Spinal cord (tissue), 10 donors: ENCODE results near the gene CTCFL. TPM values are rescaled to one million over a fixed set of nuclear protein-coding genes. Genes with fewer than 3 reads are reported as not detected.
"Not testable (repeated sequence)": the region's sequence is repeated elsewhere in the genome, so short reads cannot be mapped to it uniquely, and the experiment has no call there.

Experiments used
- DNase-seq, 6 donors: peaks; one replicate each; pipeline versions ENCODE4 v3.0.0 to v3.0.0-alpha.2; 2013 to 2015; ENCODE audit warnings: low spot score in 6 of 6, low read depth in 4 of 6
- H3K27ac ChIP-seq: one replicate; pipeline ENCODE4 v1.5.1; 2013; ENCODE audit warnings: low read depth, low read length, control low read depth
- H3K27me3 ChIP-seq: one replicate; pipeline ENCODE4 v1.6.1; 2013; ENCODE audit warnings: low read length; ENCODE audit not compliant: control insufficient read depth, insufficient read depth
- H3K36me3 ChIP-seq: one replicate; pipeline ENCODE4 v1.6.1; 2013; ENCODE audit warnings: low read length; ENCODE audit not compliant: control insufficient read depth, insufficient read depth
- H3K4me1 ChIP-seq: one replicate; pipeline ENCODE4 v1.6.1; 2013; ENCODE audit warnings: low read length; ENCODE audit not compliant: control insufficient read depth, insufficient read depth
- H3K4me3 ChIP-seq: one replicate; pipeline ENCODE4 v1.5.1; 2013; ENCODE audit warnings: low read depth, low read length, control low read depth
- H3K9me3 ChIP-seq: one replicate; pipeline ENCODE4 v1.6.1; 2013; ENCODE audit warnings: low read length; ENCODE audit not compliant: control insufficient read depth, insufficient read depth
- WGBS: methylation state at CpG from one replicate; pipeline ENCODE4 v1.1.5; 2013; ENCODE audit warnings: missing lambda C conversion rate; ENCODE audit not compliant: insufficient coverage; 5-methylcytosine and 5-hydroxymethylcytosine counted together
- polyA plus RNA-seq, 2 donors: library from polyadenylated mRNA; unstranded; fragments of 120-200 nt; gene quantifications; one replicate each; pipeline ENCODE4 v1.2.1, GENCODE V29; 2013; ENCODE audit not compliant: insufficient read length in 2 of 2
- total RNA-seq, 2 donors: library from RNA; depleted of rRNA in 1 of 2; stranded (reverse); fragments of 120-200 nt in 1 of 2; fragments of >200 nt in 1 of 2; gene quantifications; one replicate each; pipeline versions ENCODE4 v1.2.3 to v1.2.4, GENCODE V29; 2013 to 2014
- donor health status: healthy.

CTCFL gene
- total and polyA plus RNA-seq, 4 donors, result 0.20 to 0.28 (median 0.25) TPM

DNA sequence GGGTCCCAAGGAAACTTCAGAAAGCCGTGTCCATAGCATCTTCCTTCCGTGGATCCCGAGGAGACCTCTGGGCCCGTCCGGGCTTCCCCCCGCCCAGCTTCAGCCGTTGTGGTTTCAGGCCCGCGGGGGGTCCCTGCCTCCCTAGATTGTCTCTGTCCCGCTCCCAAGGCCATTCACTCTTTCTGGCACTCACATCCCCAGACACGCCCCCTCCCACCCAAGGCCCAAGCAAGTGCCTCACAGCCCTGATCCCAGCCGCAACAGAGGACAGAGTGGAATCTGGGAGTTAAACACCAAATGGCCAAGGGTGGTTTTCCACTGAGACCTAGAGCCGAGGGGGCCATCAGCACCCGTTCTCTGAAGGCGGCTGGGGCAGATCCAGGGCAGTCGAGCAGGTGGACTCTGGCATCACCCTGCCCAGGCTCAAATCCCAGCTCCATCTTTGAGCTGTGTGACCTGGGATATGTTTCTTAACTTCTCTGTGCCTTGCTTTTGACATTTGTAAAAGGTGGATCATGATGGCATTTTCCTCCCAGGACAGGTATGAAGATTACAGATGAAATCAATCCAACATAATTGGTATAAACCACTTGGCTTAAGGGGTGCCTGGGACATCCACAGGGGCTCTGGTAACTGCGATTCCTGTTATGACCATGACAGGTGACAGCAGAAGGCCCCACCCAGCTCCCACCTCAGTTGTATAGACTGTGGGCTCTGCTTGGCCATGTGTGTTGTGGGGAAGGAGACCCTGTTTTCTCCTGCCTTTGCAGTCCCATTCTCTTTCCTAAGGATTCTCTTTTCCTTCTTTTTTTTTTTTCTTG lies 48.1 kb downstream of the CTCFL start:
- Histone ChIP-seq H3K36me3 (no peaks in the 10 kb centered on the region), H3K9me3 (peaks cover 1% of the 10 kb centered on the region), H3K4me3 (no peak overlapping the region), H3K27ac (no peak overlapping the region), H3K4me1 (peaks cover 13% of the 10 kb centered on the region), H3K27me3 (peaks cover 6% of the 10 kb centered on the region)
- WGBS, result 32% methylated on average over 13 of the region's 17 CpGs
- no peak for DNase-seq

DNA sequence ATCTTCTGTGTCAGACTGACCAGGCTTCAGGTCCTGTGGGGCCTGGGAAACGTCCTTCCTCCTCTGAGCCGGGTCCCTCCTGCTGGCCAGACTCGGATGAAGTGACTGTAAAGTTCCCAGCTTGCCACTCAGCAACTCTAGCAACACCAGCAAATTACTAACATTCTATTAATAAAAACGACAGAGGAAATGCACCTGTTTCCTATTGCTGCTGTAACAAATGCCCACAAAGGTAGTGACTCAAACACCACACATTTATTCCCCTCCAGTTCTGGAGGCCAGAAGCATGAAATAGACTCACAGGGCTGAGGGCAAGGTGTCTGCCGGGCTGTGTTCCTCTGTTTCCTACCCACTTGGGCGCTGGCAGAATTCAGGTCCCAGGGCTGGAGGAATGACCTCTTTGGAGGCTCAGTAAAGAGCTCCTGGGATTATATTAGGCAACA lies 48.8 kb downstream of the CTCFL start:
- no peak overlapping the region for H3K27ac ChIP-seq
- no peaks in the 10 kb centered on the region for H3K36me3 ChIP-seq
- peaks cover 6% of the 10 kb centered on the region for H3K27me3 ChIP-seq
- peaks cover 9% of the 10 kb centered on the region for H3K4me1 ChIP-seq
- H3K4me3 ChIP-seq, result no peak overlapping the region
- 63% methylated on average over 6 of the region's 6 CpGs for WGBS
- DNase-seq, result no peak
- H3K9me3 ChIP-seq, result peaks cover 1% of the 10 kb centered on the region

DNA sequence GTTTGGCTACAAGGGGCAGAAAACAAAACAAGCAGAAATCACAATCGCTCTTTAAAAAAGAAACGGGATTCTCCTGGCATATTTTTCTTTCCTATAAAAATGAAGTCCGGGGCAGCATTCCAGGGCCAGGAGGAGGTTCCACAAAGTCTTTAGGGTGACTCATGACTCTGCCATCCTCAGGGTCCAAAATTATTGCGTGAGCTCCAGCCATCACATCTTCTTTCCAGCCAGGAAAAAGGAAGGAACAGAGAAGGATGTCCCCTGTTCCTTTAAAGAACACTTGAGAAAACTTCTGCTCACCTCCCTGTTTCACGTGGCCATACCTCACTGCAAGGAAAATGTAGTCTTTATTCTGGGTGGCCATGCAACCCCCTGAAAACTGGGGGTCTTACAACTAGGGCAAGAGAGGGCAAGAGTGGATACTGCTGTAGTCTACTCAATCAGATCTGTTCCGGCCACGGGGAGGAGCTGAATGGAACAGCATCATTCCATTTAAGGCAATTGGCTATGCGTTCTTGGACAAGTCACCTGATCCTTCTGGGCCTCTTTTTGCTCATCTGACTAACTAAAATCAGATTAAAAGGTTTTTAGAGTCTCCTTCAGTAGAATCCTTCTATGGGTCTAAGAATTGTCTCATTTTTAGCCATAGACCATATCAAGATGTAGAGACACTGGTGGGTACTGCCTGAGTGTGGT lies 49.4 kb downstream of the CTCFL start:
- DNase-seq, result no peak

DNA sequence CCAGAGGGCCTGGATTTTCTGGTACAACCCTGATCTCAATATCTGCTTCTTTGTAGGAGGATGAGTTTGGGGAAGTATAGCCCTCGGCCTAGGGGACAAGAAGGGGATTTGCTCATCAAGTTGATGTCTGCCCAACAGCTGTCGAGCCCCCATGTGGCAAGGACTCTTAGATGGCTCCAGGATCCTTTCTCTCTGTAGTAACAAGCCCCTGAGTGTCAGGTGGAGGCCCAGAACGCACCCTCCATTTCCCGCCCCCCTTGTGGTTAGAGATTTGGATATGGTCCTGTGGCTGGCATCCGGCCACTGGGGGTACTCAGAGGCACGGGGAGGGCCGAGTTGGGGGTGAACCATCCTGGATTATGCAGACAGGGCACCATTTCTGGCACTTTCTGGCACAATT lies 50.1 kb downstream of the CTCFL start:
- peaks cover 13% of the 10 kb centered on the region for H3K4me1 ChIP-seq
- peaks cover 1% of the 10 kb centered on the region for H3K9me3 ChIP-seq
- no peaks in the 10 kb centered on the region for H3K36me3 ChIP-seq
- 83% methylated on average over 6 of the region's 7 CpGs for WGBS
- peaks cover 6% of the 10 kb centered on the region for H3K27me3 ChIP-seq
- no peak overlapping the region for H3K4me3 ChIP-seq
- no peak overlapping the region for H3K27ac ChIP-seq
- DNase-seq, result no peak

More for the DNA sequence above, 49.4 kb downstream of the CTCFL start:
- Histone ChIP-seq H3K27ac (no peak overlapping the region), H3K27me3 (peaks cover 6% of the 10 kb centered on the region), H3K36me3 (no peaks in the 10 kb centered on the region), H3K9me3 (peaks cover 1% of the 10 kb centered on the region), H3K4me1 (peaks cover 12% of the 10 kb centered on the region), H3K4me3 (no peak overlapping the region)
- 85% methylated on average over 4 of the region's 8 CpGs for whole genome bisulfite sequencing

DNA sequence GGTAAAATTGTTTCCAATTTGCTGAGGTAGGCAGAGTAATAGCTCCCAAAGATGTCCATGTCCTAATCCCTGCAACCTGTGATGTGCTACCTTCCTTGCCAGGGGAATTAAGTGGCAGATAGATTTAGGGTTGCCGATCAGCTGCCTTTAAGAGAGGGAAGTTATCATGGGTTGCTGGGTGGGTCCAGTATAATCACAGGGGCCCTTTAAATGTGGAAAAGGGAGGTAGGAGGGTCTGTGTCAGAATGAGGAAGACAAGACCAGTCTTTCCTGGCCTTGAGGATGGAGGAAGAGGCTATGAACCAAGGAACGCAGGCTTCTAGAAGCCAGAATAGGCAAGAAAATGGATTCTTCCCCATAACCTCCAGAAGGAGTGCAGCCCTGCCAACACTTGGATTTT lies 50.7 kb downstream of the CTCFL start:
- Histone ChIP-seq H3K27ac (no peak overlapping the region), H3K4me3 (no peak overlapping the region), H3K36me3 (no peaks in the 10 kb centered on the region), H3K4me1 (peaks cover 13% of the 10 kb centered on the region), H3K27me3 (peaks cover 6% of the 10 kb centered on the region), H3K9me3 (peaks cover 1% of the 10 kb centered on the region)
- 91% methylated on average over 1 of the region's 2 CpGs for WGBS
- no peak for DNase-seq

DNA sequence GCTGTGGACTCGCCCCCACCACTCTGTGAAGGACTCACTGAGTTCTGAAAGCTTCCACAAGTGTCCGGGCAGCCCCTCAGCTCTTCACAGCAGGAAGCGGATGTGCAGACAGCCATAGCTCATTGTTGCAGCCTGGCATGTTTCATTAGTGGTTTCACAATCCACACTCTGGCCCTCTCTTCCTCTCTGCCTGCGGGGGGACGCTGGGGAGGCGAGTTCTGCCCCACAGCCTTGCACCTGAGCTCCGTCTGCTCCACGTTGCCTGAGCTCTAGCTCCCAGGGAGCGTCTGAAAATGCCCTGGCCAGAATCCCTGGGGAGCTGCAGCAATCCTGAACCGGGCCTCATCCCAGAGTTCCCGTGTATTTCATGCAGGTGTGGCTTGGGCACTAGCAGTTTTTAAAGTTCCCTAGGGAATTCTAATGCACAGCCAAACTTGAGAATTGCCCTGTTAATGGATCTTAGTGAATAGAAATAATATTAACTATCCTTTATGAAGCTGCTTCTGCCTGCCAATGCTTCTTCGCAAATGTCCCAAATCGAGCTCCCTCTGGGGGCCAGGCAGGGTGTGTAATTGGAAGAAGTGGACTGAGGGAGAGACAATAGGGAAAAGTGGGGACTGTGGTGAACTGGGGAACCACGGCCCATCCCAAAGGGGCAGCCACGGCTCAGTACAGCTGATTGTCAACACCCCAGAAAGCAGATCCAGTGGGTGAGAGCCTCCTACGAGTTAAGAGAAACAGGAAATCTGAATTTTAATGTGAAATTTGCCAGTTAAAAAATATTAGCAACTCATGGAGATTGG lies 51.5 kb downstream of the CTCFL start:
- Histone ChIP-seq H3K36me3 (no peaks in the 10 kb centered on the region), H3K27me3 (peaks cover 6% of the 10 kb centered on the region), H3K4me1 (peaks cover 13% of the 10 kb centered on the region), H3K4me3 (no peak overlapping the region), H3K27ac (no peak overlapping the region), H3K9me3 (peaks cover 1% of the 10 kb centered on the region)
- whole genome bisulfite sequencing, result 35% methylated on average over 15 of the region's 16 CpGs
- peak in 1 of 6 donors; percentile 36 for DNase-seq

DNA sequence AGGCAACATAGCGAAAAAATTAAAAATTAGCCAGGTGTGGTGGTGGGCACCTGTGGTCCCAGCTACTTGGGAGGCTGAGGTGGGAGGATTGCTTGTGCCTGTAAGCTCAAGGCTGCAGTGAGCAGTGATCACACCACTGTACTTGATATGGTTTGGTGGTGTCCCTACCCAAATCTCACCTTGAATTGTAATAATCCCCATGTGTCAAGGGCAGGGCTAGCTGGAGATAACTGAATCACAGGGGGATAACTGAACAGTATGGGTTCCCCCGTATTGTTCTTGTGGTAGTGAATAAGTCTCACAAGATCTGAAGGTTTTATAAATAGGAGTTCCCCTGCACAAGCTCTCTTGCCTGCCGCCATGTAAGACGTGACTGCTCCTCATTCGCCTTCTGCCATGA lies 52.5 kb downstream of the CTCFL start:
- not testable (repeated sequence) for H3K36me3 ChIP-seq, H3K4me3 ChIP-seq, H3K9me3 ChIP-seq, H3K27me3 ChIP-seq, H3K27ac ChIP-seq, DNase-seq
- WGBS, result 97% methylated on average over 5 of the region's 5 CpGs
- peaks cover 18% of the 10 kb centered on the region for H3K4me1 ChIP-seq

DNA sequence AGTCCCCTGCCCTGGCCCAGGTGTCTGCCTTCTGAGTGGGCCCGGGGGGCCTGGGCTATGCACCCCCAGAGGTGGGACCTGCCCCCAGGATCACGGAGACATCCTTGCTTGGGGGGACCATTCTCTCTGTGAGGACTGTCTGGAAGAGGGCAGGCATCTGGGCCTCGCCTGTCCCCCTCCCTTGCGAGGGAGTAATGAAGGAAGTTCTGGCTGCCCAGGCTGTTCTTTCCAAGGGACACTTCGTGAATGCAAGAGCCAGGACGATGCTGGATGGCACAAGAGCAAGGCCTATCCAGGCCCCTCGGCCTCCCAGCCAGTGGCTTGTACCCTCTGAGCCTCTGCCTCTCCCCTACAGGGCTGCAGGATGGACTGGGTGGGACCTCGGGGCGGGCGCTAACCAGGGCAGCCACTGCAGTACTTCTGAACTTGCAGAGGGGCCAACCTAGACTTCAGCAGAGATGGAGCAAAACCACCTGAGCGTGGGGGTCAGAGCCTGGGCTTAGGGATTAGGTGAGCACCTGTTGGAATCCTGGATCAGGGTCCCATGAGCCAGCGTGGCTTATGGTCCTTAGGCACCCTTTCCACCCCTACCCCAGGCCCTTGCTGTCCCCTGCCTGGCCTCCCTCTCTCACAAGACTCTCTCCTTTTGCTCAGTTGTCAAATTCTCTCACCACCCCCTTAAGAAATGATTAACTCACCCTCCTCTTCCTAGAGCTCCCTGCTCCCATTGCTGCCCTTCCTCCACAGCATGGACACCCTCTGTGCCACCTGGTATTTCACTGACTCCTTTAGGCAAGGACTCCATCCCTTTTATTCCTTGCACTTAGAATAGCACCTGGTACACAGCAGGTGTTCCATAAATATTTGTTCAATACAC lies 53.2 kb downstream of the CTCFL start:
- DNase-seq, result no peak

More for the DNA sequence above, 53.2 kb downstream of the CTCFL start:
- H3K4me1 ChIP-seq, result peaks cover 21% of the 10 kb centered on the region
- no peak overlapping the region for H3K4me3 ChIP-seq
- no peak overlapping the region for H3K27ac ChIP-seq
- 68% methylated on average over 10 of the region's 12 CpGs for WGBS
- no peaks in the 10 kb centered on the region for H3K36me3 ChIP-seq
- peaks cover 6% of the 10 kb centered on the region for H3K27me3 ChIP-seq
- H3K9me3 ChIP-seq, result peaks cover 1% of the 10 kb centered on the region
